HEK293 (cell line): ENCODE data around the gene NSFL1C.

Source experiments
- ZNF350 ChIP-seq: fragments of 450-650 bp; formaldehyde crosslinking; IDR thresholded peaks from 2 replicates; pipeline ENCODE4 v1.5.0; 2017; ENCODE audit warnings: missing biosample characterization, mild to moderate bottlenecking, missing genetic modification characterization
- TF ChIP-seq, protein P1 (sequence below): fragments of 450-650 bp; formaldehyde crosslinking; IDR thresholded peaks from 2 replicates; pipeline ENCODE4 v1.5.1; 2016; ENCODE audit warnings: missing biosample characterization, missing genetic modification characterization

DNA sequence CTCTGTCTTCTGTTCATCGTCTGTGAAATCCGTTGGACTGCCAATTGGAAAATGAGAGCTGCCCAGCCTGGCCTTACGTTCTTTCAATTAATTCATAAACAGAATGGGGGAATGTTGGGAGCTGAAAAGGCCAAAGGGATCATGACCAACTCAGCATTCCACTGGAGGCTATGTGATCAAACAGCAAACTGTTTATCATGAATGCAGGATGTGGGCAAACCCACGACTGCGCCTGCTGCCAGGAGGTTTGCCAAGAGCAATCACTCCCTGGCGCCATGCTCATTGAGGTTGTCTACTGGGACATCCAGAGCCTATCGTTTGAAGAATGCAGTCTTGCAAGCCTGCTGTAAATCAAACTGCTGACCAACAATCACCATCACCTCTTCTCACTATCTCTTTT is 64.5 kb downstream of the NSFL1C start:
- TF ChIP-seq, protein P1, sequence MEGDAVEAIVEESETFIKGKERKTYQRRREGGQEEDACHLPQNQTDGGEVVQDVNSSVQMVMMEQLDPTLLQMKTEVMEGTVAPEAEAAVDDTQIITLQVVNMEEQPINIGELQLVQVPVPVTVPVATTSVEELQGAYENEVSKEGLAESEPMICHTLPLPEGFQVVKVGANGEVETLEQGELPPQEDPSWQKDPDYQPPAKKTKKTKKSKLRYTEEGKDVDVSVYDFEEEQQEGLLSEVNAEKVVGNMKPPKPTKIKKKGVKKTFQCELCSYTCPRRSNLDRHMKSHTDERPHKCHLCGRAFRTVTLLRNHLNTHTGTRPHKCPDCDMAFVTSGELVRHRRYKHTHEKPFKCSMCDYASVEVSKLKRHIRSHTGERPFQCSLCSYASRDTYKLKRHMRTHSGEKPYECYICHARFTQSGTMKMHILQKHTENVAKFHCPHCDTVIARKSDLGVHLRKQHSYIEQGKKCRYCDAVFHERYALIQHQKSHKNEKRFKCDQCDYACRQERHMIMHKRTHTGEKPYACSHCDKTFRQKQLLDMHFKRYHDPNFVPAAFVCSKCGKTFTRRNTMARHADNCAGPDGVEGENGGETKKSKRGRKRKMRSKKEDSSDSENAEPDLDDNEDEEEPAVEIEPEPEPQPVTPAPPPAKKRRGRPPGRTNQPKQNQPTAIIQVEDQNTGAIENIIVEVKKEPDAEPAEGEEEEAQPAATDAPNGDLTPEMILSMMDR, result no peak
- no peak for TF ChIP-seq ZNF350 (tag by site-specific recombination)
